Measurements from ENCODE around the gene ADARB1.

The ADARB1 gene

GRCh38 chr21:45183852-45184251, 109.5 kb downstream of the ADARB1 start:
- Mint-ChIP-seq H3K9me3 (ENCODE audit: low read depth) (peaks cover 3% of the 10 kb centered on the region), H3K4me1 (ENCODE audit: low read depth) (no peaks in the 10 kb centered on the region), H3K27ac (no peak overlapping the region), H3K4me3 (no peak overlapping the region), H3K36me3 (peaks cover 38% of the 10 kb centered on the region), H3K27me3 (no peaks in the 10 kb centered on the region)

DNA sequence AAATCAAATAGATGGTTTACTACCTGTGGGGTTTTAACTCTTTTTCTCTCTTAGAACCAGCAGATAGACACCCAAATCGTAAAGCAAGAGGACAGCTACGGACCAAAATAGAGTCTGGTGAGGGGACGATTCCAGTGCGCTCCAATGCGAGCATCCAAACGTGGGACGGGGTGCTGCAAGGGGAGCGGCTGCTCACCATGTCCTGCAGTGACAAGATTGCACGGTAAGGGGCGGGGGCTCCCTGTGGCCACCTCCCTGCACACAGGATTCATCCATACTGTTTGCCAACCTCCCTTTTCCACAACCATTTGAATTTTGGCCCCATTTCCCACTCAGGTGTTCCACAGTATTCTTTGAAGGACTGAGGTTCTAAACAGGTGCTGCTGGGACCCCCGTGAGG, 110.5 kb downstream of the ADARB1 start:
- Mint-ChIP-seq H3K27ac (no peak overlapping the region), H3K4me1 (ENCODE audit: low read depth) (no peaks in the 10 kb centered on the region), H3K27me3 (no peaks in the 10 kb centered on the region), H3K4me3 (no peak overlapping the region), H3K36me3 (peaks cover 48% of the 10 kb centered on the region), H3K9me3 (ENCODE audit: low read depth) (peaks cover 12% of the 10 kb centered on the region)

DNA sequence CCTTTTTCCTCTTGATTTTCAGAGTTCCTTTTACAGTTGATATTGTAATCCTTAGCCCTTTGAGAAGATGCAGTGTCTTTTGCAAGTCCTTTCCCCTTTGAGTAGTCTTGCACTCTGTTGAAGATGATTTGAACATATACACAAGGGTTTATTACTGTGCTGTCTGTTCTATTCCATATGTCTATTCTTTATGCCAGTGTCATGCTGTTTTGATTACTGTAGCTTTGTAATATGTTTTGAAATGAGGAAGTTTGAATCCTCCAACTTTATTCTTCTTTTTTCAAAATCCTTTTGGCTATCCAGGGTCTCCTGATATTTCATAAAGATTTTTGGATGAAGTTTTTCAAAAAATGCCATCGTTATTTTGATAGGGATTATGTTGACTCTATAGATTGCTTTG, 112.3 kb downstream of the ADARB1 start:
- Mint-ChIP-seq H3K36me3 (peaks cover 55% of the 10 kb centered on the region), H3K27ac (no peak overlapping the region), H3K27me3 (no peaks in the 10 kb centered on the region), H3K4me1 (ENCODE audit: low read depth) (no peaks in the 10 kb centered on the region), H3K9me3 (ENCODE audit: low read depth) (peaks cover 16% of the 10 kb centered on the region), H3K4me3 (no peak overlapping the region)

DNA sequence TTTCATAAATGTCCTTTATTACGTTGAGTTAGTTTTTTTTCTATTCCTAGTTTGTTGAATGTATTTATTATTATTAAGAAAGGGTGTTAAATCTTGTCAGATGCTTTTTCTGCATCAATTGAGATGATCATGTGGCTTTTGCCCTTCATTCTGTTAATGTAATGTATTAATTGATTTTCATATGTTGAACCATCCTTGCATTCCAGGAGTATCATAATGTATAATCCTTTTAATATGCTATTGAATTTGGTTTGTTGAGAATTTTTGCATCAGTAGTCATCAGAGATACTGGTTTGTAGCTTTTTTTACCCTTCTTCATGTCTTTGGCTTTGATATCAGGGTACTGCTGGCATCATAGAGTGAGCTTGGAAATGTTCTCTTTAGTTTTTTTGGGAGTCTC, 113.3 kb downstream of the ADARB1 start:
- Mint-ChIP-seq H3K9me3 (ENCODE audit: low read depth) (peaks cover 16% of the 10 kb centered on the region), H3K27ac (no peak overlapping the region)

GRCh38 chr21:45190013-45190412, 115.6 kb downstream of the ADARB1 start:
- no peak overlapping the region for H3K27ac Mint-ChIP-seq
- H3K27me3 Mint-ChIP-seq = no peaks in the 10 kb centered on the region
- no peaks in the 10 kb centered on the region for H3K4me1 Mint-ChIP-seq (ENCODE audit: low read depth)
- peaks cover 16% of the 10 kb centered on the region for H3K9me3 Mint-ChIP-seq (ENCODE audit: low read depth)
- no peak overlapping the region for H3K4me3 Mint-ChIP-seq
- H3K36me3 Mint-ChIP-seq = peaks cover 82% of the 10 kb centered on the region

More for the DNA sequence above, 113.3 kb downstream of the ADARB1 start:
- Mint-ChIP-seq H3K27me3 (no peaks in the 10 kb centered on the region), H3K36me3 (peaks cover 63% of the 10 kb centered on the region), H3K4me3 (no peak overlapping the region), H3K4me1 (ENCODE audit: low read depth) (no peaks in the 10 kb centered on the region)

GRCh38 chr21:45192332-45192731, 118.0 kb downstream of the ADARB1 start:
- no peak overlapping the region for H3K4me3 Mint-ChIP-seq
- no peak overlapping the region for H3K27ac Mint-ChIP-seq
- peaks cover 16% of the 10 kb centered on the region for H3K9me3 Mint-ChIP-seq (ENCODE audit: low read depth)
- no peaks in the 10 kb centered on the region for H3K27me3 Mint-ChIP-seq
- peaks cover 66% of the 10 kb centered on the region for H3K36me3 Mint-ChIP-seq
- H3K4me1 Mint-ChIP-seq (ENCODE audit: low read depth) = no peaks in the 10 kb centered on the region

DNA sequence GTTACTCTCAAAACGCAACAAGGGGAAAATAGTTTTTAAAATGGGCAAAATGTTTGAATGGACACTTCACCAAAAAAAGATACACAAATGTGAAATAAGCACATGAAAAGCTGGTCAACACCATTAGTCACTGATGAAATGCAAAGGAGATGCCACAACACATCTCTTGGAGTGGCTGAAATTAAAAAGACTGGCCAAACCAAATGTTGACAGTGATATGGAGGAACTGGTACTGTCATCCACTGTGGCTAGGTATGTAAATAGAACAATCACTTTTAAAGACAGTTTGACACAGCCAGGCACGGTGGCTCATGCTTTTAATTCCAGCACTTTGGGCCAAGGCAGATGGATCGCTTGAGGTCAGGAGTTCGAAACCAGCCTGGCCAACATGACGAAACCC, 122.2 kb downstream of the ADARB1 start:
- H3K27me3 Mint-ChIP-seq = no peaks in the 10 kb centered on the region
- peaks cover 37% of the 10 kb centered on the region for H3K36me3 Mint-ChIP-seq
- no peaks in the 10 kb centered on the region for H3K4me1 Mint-ChIP-seq (ENCODE audit: low read depth)
- no peak overlapping the region for H3K4me3 Mint-ChIP-seq
- no peak overlapping the region for H3K27ac Mint-ChIP-seq
- no peaks in the 10 kb centered on the region for H3K9me3 Mint-ChIP-seq (ENCODE audit: low read depth)

GRCh38 chr21:45199201-45199600, 124.8 kb downstream of the ADARB1 start:
- Mint-ChIP-seq H3K36me3 (peaks cover 18% of the 10 kb centered on the region), H3K9me3 (ENCODE audit: low read depth) (no peaks in the 10 kb centered on the region), H3K27ac (no peak overlapping the region), H3K4me3 (no peak overlapping the region), H3K27me3 (no peaks in the 10 kb centered on the region), H3K4me1 (ENCODE audit: low read depth) (no peaks in the 10 kb centered on the region)

GRCh38 chr21:45200031-45200430, 125.7 kb downstream of the ADARB1 start:
- H3K27me3 Mint-ChIP-seq = no peaks in the 10 kb centered on the region
- H3K36me3 Mint-ChIP-seq = peaks cover 12% of the 10 kb centered on the region
- no peaks in the 10 kb centered on the region for H3K9me3 Mint-ChIP-seq (ENCODE audit: low read depth)
- H3K4me3 Mint-ChIP-seq = no peak overlapping the region
- no peaks in the 10 kb centered on the region for H3K4me1 Mint-ChIP-seq (ENCODE audit: low read depth)
- H3K27ac Mint-ChIP-seq = no peak overlapping the region

- Mint-ChIP-seq H3K27ac (no peak overlapping the region), H3K27me3 (no peaks in the 10 kb centered on the region), H3K36me3 (peaks cover 9% of the 10 kb centered on the region), H3K4me3 (no peak overlapping the region), H3K4me1 (ENCODE audit: low read depth) (no peaks in the 10 kb centered on the region), H3K9me3 (ENCODE audit: low read depth) (no peaks in the 10 kb centered on the region)
Measured at GRCh38 chr21:45200581-45201296, 126.4 kb downstream of the ADARB1 start.

DNA sequence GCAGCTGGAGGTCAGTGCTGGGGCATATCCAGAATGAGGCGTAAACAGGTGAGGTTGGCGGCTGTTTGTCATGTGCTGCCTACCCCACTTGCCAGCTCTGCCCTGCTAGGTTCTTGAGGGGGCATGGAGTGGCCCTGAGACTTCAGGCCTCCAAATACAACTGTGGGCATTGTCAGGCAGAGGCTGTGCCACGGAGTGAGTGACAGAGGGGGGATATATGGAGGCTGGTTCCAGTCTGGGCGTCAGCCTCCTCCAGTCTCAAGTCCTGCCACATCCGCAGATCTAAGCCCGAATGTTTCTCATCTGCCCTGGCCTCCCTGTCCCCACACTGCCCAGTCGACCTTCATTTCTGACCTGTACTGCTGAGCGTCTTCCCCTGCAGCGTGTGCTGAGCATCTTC, 128.0 kb downstream of the ADARB1 start:
- H3K4me3 Mint-ChIP-seq = no peak overlapping the region
- no peaks in the 10 kb centered on the region for H3K9me3 Mint-ChIP-seq (ENCODE audit: low read depth)
- H3K36me3 Mint-ChIP-seq = peaks cover 9% of the 10 kb centered on the region
- H3K27ac Mint-ChIP-seq = no peak overlapping the region
- no peaks in the 10 kb centered on the region for H3K4me1 Mint-ChIP-seq (ENCODE audit: low read depth)
- no peaks in the 10 kb centered on the region for H3K27me3 Mint-ChIP-seq

- Mint-ChIP-seq H3K36me3 (peaks cover 7% of the 10 kb centered on the region), H3K4me3 (no peak overlapping the region), H3K9me3 (ENCODE audit: low read depth) (no peaks in the 10 kb centered on the region), H3K27ac (no peak overlapping the region), H3K27me3 (no peaks in the 10 kb centered on the region), H3K4me1 (ENCODE audit: low read depth) (no peaks in the 10 kb centered on the region)
Measured at GRCh38 chr21:45202889-45203288, 128.5 kb downstream of the ADARB1 start.

- Mint-ChIP-seq H3K4me3 (no peak overlapping the region), H3K4me1 (ENCODE audit: low read depth) (peaks cover 9% of the 10 kb centered on the region), H3K27ac (no peak overlapping the region), H3K36me3 (peaks cover 7% of the 10 kb centered on the region), H3K9me3 (ENCODE audit: low read depth) (no peaks in the 10 kb centered on the region), H3K27me3 (no peaks in the 10 kb centered on the region)
Measured at GRCh38 chr21:45203983-45204382, 129.6 kb downstream of the ADARB1 start.

GRCh38 chr21:45204395-45204794, 130.0 kb downstream of the ADARB1 start:
- Mint-ChIP-seq H3K36me3 (peaks cover 7% of the 10 kb centered on the region), H3K9me3 (ENCODE audit: low read depth) (no peaks in the 10 kb centered on the region), H3K27me3 (no peaks in the 10 kb centered on the region), H3K4me3 (no peak overlapping the region), H3K27ac (no peak overlapping the region), H3K4me1 (ENCODE audit: low read depth) (peaks cover 10% of the 10 kb centered on the region)

DNA sequence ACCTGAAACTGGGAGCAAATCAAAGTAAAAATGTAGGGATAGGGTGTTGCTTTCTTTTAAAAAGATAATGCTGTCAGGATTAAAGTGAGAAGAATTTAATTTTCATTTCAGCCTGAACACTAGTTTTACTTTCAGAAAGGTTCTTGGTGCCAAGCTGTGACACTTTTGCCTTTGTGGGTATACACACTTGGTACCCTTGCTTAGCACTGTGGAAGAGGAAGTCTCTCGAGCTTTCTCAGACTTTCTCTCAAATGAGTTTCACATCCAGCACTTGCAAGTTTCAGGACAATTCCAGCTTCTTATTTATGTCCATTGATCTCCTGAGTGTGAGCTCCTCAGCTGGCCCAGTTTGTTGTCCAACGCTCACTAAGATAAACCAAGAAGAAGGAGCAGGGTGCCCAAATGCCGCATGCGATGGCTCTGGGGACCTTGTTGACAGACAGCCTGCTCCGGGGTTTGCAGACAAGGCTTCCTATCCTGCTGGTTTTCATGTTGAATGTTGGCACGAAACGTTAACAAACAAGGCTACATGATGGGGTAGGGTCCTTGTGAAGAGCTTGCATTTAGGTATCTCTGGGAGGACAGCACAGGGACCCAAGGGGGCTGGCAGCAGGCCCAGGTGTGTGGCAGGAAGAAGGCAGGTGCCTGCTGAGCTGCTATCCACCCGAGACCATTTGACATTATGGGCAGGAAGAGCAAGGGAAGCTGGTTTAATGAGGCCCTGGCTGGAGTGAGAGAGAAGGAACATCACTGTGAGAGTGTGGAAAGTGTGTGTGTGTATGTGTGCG, 133.7 kb downstream of the ADARB1 start:
- H3K4me3 Mint-ChIP-seq = no peak overlapping the region
- peaks cover 10% of the 10 kb centered on the region for H3K36me3 Mint-ChIP-seq
- no peak overlapping the region for H3K27ac Mint-ChIP-seq
- H3K27me3 Mint-ChIP-seq = no peaks in the 10 kb centered on the region
- peaks cover 11% of the 10 kb centered on the region for H3K4me1 Mint-ChIP-seq (ENCODE audit: low read depth)
- no peaks in the 10 kb centered on the region for H3K9me3 Mint-ChIP-seq (ENCODE audit: low read depth)

DNA sequence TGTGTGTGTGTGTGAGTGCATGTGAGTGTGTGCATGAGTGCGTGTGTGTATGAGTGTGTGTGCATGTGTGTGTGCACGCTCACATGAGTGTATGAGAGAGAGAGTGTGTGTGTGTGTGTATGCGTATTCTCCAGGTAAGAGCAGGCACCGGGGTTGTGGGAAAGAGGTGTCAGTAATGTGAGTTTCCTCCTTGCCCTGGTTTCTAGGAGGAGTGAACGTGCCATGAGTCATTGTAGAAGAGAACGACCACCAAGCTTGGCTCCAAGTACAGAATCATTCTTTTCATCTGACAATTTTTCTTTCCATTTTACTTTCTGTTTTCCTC, 134.2 kb downstream of the ADARB1 start:
- H3K36me3 Mint-ChIP-seq = peaks cover 13% of the 10 kb centered on the region
- H3K9me3 Mint-ChIP-seq (ENCODE audit: low read depth) = no peaks in the 10 kb centered on the region
- H3K27me3 Mint-ChIP-seq = no peaks in the 10 kb centered on the region
- no peak overlapping the region for H3K27ac Mint-ChIP-seq
- peaks cover 11% of the 10 kb centered on the region for H3K4me1 Mint-ChIP-seq (ENCODE audit: low read depth)
- no peak overlapping the region for H3K4me3 Mint-ChIP-seq
